Fibroblast of pulmonary artery (primary cell): ENCODE results near the gene CSTF1.

Experiments
- DNase-seq: peaks from one replicate; pipeline ENCODE4 v3.0.0-alpha.2; 2010; ENCODE audit warnings: low read depth
- H3K4me3 ChIP-seq: replicated peaks from 2 replicates; pipeline ENCODE4 v1.5.1; 2011; ENCODE audit warnings: low read depth, mild to moderate bottlenecking, control low read depth, low read length, moderate library complexity
- TF ChIP-seq, protein P1 (sequence below): IDR thresholded peaks from 2 replicates; pipeline ENCODE4 v1.5.1; 2011; ENCODE audit warnings: mild to moderate bottlenecking, control low read depth, low read length, inconsistent platforms; ENCODE audit errors: missing control alignments

CSTF1 gene

DNA sequence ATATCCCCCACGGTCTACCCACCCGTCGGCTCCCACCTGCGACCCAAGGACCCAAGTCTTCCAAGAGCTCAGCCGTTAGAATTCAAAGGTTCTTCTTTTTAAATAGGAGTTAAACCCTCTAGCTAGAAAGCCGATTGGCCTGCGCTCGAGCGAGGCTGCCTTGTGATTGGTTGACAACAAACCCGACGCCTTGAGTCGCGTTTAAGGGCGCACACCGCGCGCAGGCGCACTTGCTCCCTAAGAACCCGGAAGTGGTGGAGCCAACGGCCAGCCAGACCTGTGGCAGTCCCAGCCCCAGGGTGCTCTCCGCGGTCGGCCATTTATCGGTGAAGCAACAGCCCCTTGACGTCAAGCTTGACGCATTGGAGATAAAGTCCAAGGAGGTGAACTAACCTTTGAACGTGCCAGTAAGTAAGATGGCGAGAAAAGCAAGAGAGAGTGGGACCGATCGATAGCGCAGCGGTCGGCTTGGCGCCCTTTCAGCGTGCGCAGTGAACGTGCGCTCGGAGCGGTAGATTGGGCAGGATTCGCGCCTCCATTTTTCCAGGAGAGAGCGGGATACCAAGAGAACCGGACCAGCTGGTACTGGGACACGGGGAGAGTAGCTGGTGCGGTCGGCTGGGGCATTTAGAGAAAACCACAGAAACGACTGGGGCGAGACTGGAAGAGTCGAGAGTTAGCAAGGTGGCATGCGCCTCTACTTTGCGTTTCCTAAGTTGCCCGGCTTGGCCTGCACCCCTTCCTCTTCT, at the start of gene CSTF1, which contains the start of gene AURKA:
Gene CSTF1 (plus strand): TSS at position 514 of the 749 bp plus-strand sequence. CDS start 2,908 bp downstream, outside the sequence.
Gene AURKA (minus strand): TSS at position 84 of the 749 bp plus-strand sequence. CDS start 4,018 bp downstream, outside the sequence.
- peak; percentile 100 for DNase-seq
- TF ChIP-seq, protein P1, sequence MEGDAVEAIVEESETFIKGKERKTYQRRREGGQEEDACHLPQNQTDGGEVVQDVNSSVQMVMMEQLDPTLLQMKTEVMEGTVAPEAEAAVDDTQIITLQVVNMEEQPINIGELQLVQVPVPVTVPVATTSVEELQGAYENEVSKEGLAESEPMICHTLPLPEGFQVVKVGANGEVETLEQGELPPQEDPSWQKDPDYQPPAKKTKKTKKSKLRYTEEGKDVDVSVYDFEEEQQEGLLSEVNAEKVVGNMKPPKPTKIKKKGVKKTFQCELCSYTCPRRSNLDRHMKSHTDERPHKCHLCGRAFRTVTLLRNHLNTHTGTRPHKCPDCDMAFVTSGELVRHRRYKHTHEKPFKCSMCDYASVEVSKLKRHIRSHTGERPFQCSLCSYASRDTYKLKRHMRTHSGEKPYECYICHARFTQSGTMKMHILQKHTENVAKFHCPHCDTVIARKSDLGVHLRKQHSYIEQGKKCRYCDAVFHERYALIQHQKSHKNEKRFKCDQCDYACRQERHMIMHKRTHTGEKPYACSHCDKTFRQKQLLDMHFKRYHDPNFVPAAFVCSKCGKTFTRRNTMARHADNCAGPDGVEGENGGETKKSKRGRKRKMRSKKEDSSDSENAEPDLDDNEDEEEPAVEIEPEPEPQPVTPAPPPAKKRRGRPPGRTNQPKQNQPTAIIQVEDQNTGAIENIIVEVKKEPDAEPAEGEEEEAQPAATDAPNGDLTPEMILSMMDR = no peak

GRCh38 chr20:56342783-56343182, 49.7 kb upstream of the CSTF1 start:
- H3K4me3 ChIP-seq = no peak overlapping the region
- no peak for DNase-seq
- TF ChIP-seq, protein P1 = no peak

More for the DNA sequence above, at the start of gene CSTF1, which contains the start of gene AURKA:
- peak within 1 kb of the TSS; percentile 90 for H3K4me3 ChIP-seq

- TF ChIP-seq, protein P1 = peak; percentile 59
- H3K4me3 ChIP-seq = no peak overlapping the region
- peak; percentile 53 for DNase-seq
Measured at GRCh38 chr20:56343861-56344381, 48.5 kb upstream of the CSTF1 start.

GRCh38 chr20:56345911-56346310, 46.5 kb upstream of the CSTF1 start:
- TF ChIP-seq, protein P1 = no peak
- DNase-seq = no peak
- no peak overlapping the region for H3K4me3 ChIP-seq

GRCh38 chr20:56347628-56348304, 44.7 kb upstream of the CSTF1 start:
- no peak overlapping the region for H3K4me3 ChIP-seq
- TF ChIP-seq, protein P1 = no peak
- no peak for DNase-seq

- no peak overlapping the region for H3K4me3 ChIP-seq
- TF ChIP-seq, protein P1 = no peak
- peak; percentile 23 for DNase-seq
Measured at GRCh38 chr20:56348305-56348693, 44.1 kb upstream of the CSTF1 start.
